Choroid plexus epithelial cell (primary cell): ENCODE data around the gene SMOC2.

Experiments
- DNase-seq: peaks from one replicate; pipeline ENCODE4 v3.0.0-alpha.2; 2010; ENCODE audit warnings: low read depth
- H3K4me3 ChIP-seq: 2 replicates; pipeline ENCODE4 v1.5.1; 2011; ENCODE audit warnings: low read depth, mild to moderate bottlenecking, control low read depth, low read length, moderate library complexity
- TF ChIP-seq, protein P1 (sequence below): conservative IDR thresholded peaks from 2 replicates; pipeline ENCODE4 v1.5.1; 2011; ENCODE audit warnings: low read depth, mild to moderate bottlenecking, control low read depth, inconsistent platforms, low read length, moderate library complexity

Gene SMOC2

GRCh38 chr6:168518867-168519266, 77.9 kb downstream of the SMOC2 start:
- no peak for DNase-seq
- TF ChIP-seq, protein P1, sequence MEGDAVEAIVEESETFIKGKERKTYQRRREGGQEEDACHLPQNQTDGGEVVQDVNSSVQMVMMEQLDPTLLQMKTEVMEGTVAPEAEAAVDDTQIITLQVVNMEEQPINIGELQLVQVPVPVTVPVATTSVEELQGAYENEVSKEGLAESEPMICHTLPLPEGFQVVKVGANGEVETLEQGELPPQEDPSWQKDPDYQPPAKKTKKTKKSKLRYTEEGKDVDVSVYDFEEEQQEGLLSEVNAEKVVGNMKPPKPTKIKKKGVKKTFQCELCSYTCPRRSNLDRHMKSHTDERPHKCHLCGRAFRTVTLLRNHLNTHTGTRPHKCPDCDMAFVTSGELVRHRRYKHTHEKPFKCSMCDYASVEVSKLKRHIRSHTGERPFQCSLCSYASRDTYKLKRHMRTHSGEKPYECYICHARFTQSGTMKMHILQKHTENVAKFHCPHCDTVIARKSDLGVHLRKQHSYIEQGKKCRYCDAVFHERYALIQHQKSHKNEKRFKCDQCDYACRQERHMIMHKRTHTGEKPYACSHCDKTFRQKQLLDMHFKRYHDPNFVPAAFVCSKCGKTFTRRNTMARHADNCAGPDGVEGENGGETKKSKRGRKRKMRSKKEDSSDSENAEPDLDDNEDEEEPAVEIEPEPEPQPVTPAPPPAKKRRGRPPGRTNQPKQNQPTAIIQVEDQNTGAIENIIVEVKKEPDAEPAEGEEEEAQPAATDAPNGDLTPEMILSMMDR: no peak
- no peak overlapping the region for H3K4me3 ChIP-seq

GRCh38 chr6:168520233-168520632, 79.2 kb downstream of the SMOC2 start:
- DNase-seq: no peak
- no peak overlapping the region for H3K4me3 ChIP-seq
- TF ChIP-seq, protein P1: no peak

GRCh38 chr6:168524571-168525001, 83.6 kb downstream of the SMOC2 start:
- H3K4me3 ChIP-seq: no peak overlapping the region
- DNase-seq: no peak
- TF ChIP-seq, protein P1: no peak

- no peak overlapping the region for H3K4me3 ChIP-seq
- TF ChIP-seq, protein P1: no peak
- DNase-seq: no peak
Observed at GRCh38 chr6:168525114-168525513, 84.1 kb downstream of the SMOC2 start.

DNA sequence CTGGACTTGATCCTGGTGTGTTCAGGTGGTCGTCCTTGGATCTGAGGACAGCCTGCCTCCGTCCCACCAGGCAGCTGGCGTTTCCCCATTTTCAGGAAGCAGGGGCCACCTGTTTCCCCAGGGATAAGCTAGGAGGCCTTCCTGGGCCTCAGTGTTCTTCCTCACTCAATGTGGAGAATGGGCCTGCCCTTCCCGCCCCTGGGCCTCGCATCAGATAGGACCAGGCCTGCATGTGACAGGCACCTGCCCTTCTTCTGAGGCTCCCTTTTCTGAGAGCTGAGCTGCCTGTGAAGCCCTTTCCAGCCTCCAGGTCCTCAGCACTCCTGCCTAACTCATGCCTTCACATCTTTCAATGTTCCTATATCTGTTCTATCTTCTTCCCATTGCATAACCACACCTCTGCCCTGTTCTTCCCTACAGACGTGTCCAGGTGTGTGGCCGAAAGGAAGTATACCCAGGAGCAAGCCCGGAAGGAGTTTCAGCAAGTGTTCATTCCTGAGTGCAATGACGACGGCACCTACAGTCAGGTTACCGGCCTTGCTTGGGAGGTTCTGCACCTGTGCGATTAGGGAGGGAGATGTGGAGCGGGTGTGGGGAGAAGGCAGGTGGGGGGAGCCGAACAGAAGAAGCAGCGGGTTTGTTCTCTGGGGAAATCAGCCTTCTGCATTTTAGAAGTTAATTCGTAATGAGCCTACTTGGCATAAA, 85.1 kb downstream of the SMOC2 start:
- no peak overlapping the region for H3K4me3 ChIP-seq

GRCh38 chr6:168526841-168527281, 85.9 kb downstream of the SMOC2 start:
- TF ChIP-seq, protein P1: no peak
- H3K4me3 ChIP-seq: no peak overlapping the region
- peak; percentile 8 for DNase-seq

More for the DNA sequence above, 85.1 kb downstream of the SMOC2 start:
- TF ChIP-seq, protein P1: no peak
- no peak for DNase-seq
